Activated naive CD8-positive, alpha-beta T cell treated with anti-CD3 and anti-CD28 coated beads, Interleukin-2, amount 50 U/mL, for 16 hours (primary cell): ENCODE data around the gene CORO1A.
"Not testable (repeated sequence)": the region's sequence is repeated elsewhere in the genome, so short reads cannot be mapped to it uniquely, and the experiment has no call there.

Experiments
- DNase-seq: peaks from one replicate; pipeline ENCODE4 v3.0.0-alpha.2; 2020; ENCODE audit warnings: low read depth, low spot score

The CORO1A gene

GRCh38 chr16:30183233-30184095 lies at the start of gene CORO1A:
Gene CORO1A, plus strand, starts transcription at chr16:30183602. Its CDS starts 1,608 bp downstream, at chr16:30185210.
- DNase-seq: peak; percentile 62

GRCh38 chr16:30136971-30137605 lies 46.3 kb upstream of the CORO1A start:
- no peak for DNase-seq

DNA sequence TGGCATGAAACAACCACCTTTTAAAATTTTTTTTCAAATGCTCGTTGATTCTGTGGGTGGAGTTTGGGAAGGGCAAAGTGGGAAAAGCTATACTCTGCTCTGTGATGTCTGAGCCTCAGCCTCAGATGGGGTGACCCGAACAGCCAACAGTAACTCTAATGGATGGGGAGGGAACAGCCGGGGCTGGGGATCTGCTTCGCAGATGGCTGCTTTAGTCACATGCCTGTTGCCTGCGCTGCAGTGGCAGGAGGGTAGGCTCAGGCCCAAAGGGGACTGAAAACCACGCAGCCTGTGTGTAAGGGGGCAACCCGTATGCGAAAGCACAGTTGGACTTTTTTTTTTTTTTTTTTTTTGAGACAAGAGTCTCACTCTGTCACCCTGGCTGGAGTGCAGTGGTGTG lies 45.5 kb upstream of the CORO1A start:
- no peak for DNase-seq

DNA sequence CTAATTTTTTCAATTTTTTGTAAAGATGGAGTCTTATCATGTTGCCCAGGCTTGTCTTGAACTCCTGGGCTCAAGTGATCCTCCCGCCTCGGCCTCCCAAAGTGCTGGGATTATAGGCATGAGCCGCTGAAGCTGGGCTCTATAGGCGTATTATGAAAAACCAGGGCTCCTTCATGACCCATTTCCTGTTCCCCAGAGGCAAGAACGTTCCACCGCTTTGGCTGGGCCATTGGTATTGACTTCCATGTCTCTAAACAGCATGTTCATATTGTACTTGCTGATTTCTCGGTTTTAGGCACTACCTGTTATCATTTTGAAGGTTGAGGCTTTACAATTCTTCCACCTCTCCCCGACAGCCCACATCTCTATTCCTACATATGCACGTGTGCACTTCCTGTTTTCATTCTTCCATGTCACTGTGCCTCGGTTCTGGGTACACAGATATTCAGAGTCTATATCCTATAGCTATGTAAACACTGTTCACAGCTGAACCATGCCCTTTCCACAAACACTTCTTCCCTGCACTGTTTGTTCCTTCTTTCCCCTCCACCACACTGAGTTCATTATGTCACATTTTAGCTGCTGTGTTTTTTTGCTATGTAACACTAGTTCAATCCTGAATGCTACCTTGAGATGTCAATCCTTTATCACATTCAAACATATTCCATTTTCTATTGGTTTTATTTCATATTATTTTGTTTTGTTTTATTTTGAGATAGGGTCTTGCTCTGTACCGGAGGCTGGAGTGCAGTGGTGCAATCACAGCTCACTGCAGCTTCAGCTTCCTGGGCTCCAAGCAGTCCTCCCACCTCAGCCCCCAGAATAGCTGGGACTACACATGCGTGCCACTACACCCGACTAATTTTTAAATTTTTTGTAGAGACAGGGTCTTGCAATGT lies 43.6 kb upstream of the CORO1A start:
- DNase-seq: no peak

DNA sequence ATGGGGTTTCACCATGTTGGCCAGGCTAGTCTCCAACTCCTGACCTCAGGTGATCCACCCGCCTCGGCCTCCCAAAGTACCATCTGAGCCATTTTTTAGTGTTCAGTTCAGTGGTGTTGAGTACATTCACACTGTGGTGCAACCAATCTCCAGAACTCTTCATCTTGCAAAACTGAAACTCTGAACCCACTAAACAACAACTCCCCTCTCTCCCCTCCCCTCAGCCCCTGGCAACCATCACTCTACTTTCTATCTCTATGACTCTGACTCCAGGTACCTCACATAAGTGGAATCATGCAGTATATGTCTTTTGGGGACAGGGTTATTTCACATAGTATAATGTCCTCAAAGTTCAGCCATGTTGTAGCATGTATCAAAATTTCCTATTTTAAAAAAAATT lies 41.7 kb upstream of the CORO1A start:
- DNase-seq: no peak

- DNase-seq: no peak
Observed at GRCh38 chr16:30142672-30143346, 40.6 kb upstream of the CORO1A start.

GRCh38 chr16:30143347-30143702 lies 40.1 kb upstream of the CORO1A start:
- no peak for DNase-seq

DNA sequence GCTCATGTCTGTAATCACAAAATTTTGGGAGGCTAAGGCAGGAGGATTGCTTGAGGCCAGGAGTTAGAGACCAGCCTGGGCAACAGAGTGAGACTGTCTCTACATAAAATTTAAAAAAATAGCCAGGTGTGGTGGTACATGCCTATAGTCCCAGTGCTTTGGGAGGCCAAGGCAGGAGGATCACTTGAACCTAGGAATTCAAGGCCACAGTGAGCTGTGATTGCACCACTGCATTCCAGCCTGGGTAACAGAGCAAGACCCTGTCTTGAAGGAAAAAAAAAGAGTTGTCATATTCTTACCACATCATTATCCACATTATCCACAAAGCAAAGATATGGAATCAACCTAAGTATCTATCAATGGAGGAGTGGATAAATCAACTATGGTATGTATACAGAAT lies 39.4 kb upstream of the CORO1A start:
- no peak for DNase-seq

- DNase-seq: no peak
Observed at GRCh38 chr16:30144917-30145316, 38.5 kb upstream of the CORO1A start.

GRCh38 chr16:30145657-30146056 lies 37.7 kb upstream of the CORO1A start:
- DNase-seq: no peak

GRCh38 chr16:30147843-30148510 lies 35.4 kb upstream of the CORO1A start:
- DNase-seq: no peak

GRCh38 chr16:30149250-30149930 lies 34.0 kb upstream of the CORO1A start:
- no peak for DNase-seq

DNA sequence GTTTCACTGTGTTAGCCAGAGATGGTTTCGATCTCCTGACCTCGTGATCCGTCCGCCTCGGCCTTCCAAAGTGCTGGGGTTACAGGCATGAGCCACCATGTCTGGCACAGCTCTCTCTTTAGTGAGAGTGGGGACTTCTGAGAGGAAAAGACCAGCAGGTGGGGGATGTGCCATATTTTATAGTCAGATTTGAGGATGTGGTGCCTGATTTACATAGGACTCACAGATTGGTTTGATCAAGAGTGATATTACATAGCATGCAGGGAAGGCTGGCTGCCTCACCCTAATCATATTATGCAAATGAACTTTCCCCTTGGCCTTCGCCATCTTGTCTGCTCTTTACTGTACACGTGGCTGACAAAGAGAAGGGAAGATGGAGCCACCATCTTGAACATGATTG lies 32.3 kb upstream of the CORO1A start:
- no peak for DNase-seq

- DNase-seq: no peak
Observed at GRCh38 chr16:30152517-30152916, 30.9 kb upstream of the CORO1A start.

GRCh38 chr16:30155188-30155587 lies 28.2 kb upstream of the CORO1A start:
- no peak for DNase-seq

DNA sequence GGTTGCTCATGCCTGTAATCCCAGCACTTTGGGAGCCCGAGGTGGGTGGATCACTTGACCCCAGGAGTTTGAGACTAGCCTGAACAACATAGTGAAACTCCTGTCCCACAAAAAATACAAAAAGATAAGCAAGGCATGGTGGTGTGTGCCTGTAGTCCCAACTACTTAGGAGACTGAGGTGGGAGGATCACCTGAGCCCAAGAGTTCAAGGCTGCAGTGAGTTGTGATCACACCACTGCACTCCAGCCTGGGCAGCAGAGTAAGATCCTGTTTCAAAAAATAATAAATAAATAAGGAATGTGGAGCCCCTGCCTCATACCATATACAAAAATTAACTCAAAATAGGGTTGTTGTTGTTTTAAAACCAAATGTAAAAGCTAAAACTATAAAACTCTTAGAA lies 26.2 kb upstream of the CORO1A start:
- DNase-seq: no peak

GRCh38 chr16:30163538-30163937 lies 19.9 kb upstream of the CORO1A start:
- no peak for DNase-seq

- no peak for DNase-seq
Observed at GRCh38 chr16:30166202-30166902, 17.1 kb upstream of the CORO1A start.

DNA sequence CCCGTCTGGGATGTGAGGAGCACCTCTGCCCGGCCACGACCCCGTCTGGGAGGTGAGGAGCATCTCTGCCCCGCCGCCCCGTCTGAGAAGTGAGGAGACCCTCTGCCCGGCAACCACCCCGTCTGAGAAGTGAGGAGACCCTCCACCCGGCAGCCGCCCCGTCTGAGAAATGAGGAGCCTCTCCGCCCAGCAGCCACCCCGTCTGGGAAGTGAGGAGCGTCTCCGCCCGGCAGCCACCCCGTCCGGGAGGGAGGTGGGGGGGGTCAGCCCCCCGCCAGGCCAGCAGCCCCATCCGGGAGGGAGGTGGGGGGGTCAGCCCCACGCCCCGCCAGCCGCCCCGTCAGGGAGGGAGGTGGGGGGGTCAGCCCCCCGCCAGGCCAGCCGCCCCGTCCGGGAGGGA lies 14.7 kb upstream of the CORO1A start:
- DNase-seq: not testable (repeated sequence)

- not testable (repeated sequence) for DNase-seq
Observed at GRCh38 chr16:30169416-30169815, 14.0 kb upstream of the CORO1A start.
